Fibroblast of lung (primary cell): ENCODE results near the gene DNAJA2. TPM values are rescaled to one million over a fixed set of nuclear protein-coding genes. Genes with fewer than 3 reads are reported as not detected.

Experiments used
- DNase-seq, 2 donors: peaks; one replicate each; pipeline versions ENCODE4 v3.0.0 to v3.0.0-alpha.2; 2010; ENCODE audit warnings: low read depth in 2 of 2
- H2AFZ ChIP-seq: 2 replicates; pipeline ENCODE4 v1.5.1; 2012; ENCODE audit warnings: low read length, control low read depth, inconsistent platforms
- H3K27ac ChIP-seq: 2 replicates; pipeline ENCODE4 v1.5.1; 2011; ENCODE audit warnings: low read length, control low read depth; ENCODE audit not compliant: insufficient read depth
- H3K27me3 ChIP-seq: 2 replicates; pipeline ENCODE4 v1.5.1; 2011; ENCODE audit warnings: mild to moderate bottlenecking, low read length; ENCODE audit not compliant: control insufficient read depth, insufficient read depth
- H3K36me3 ChIP-seq: 2 replicates; pipeline ENCODE4 v1.5.1; 2011; ENCODE audit warnings: low read length; ENCODE audit not compliant: control insufficient read depth, insufficient read depth
- H3K4me1 ChIP-seq: 2 replicates; pipeline ENCODE4 v1.5.1; 2011; ENCODE audit warnings: low read length; ENCODE audit not compliant: control insufficient read depth, insufficient read depth; ENCODE audit errors: extremely low read depth
- H3K4me2 ChIP-seq: 2 replicates; pipeline ENCODE4 v1.5.1; 2011; ENCODE audit warnings: low read length, control low read depth; ENCODE audit not compliant: insufficient read depth; ENCODE audit errors: extremely low read depth
- H3K4me3 ChIP-seq, 4 experiments: fragments of 200-600 bp in 1 of 4; sonication (generic) in 1 of 4; replicated peaks in 1 of 4; 2 replicates each; pipeline ENCODE4 v1.5.1; 2011 to 2016; ENCODE audit warnings: low read length in 4 of 4, low read depth in 3 of 4, mild to moderate bottlenecking in 3 of 4, control low read depth in 2 of 4, inconsistent platforms in 1 of 4, mixed read lengths in 1 of 4; ENCODE audit not compliant: insufficient read depth in 1 of 4; ENCODE audit errors: control extremely low read depth in 1 of 4
- H3K79me2 ChIP-seq: 2 replicates; pipeline ENCODE4 v1.5.1; 2012; ENCODE audit warnings: mild to moderate bottlenecking, low read length, inconsistent platforms; ENCODE audit not compliant: control insufficient read depth, insufficient read depth
- H3K9ac ChIP-seq: 2 replicates; pipeline ENCODE4 v1.5.1; 2011; ENCODE audit warnings: mild to moderate bottlenecking, low read length, control low read depth; ENCODE audit not compliant: insufficient read depth
- H3K9me3 ChIP-seq: 2 replicates; pipeline ENCODE4 v1.5.1; 2012; ENCODE audit warnings: low read depth, low read length; ENCODE audit not compliant: control insufficient read depth, insufficient read depth
- H4K20me1 ChIP-seq: 2 replicates; pipeline ENCODE4 v1.5.1; 2011; ENCODE audit warnings: low read length; ENCODE audit not compliant: control insufficient read depth, insufficient read depth; ENCODE audit errors: extremely low read depth
- CTCF ChIP-seq, 2 donors: IDR thresholded peaks in 1 of 2; conservative IDR thresholded peaks in 1 of 2; 1 replicate in 1 of 2; 2 replicates in 1 of 2; pipeline ENCODE4 v1.5.1; 2011 to 2012; ENCODE audit warnings: low read length in 2 of 2, control low read depth in 1 of 2, inconsistent platforms in 1 of 2, low read depth in 1 of 2, mild to moderate bottlenecking in 1 of 2
- EZH2 ChIP-seq: IDR thresholded peaks from 2 replicates; pipeline ENCODE4 v1.5.1; 2012; ENCODE audit warnings: low read length, control low read depth, mild to moderate bottlenecking; ENCODE audit errors: missing control alignments
- polyA plus RNA-seq, 2 donors: library from polyadenylated mRNA; depleted of rRNA in 1 of 2; stranded (reverse) in 1 of 2; unstranded in 1 of 2; fragments of >200 nt; gene quantifications; 2 replicates each; pipeline ENCODE4 v1.2.1, GENCODE V29; 2011 to 2012; ENCODE audit warnings: missing spikeins in 1 of 2
- total RNA-seq: library from RNA; depleted of rRNA; stranded (reverse); fragments of >200 nt; gene quantifications from 2 replicates; pipeline ENCODE4 v1.2.1, GENCODE V29; 2014

The DNAJA2 gene
- total and polyA plus RNA-seq, 2 donors (not counting 1 experiment from before 2014, with no cell fraction given), result 32.5 to 78.3 TPM

DNA sequence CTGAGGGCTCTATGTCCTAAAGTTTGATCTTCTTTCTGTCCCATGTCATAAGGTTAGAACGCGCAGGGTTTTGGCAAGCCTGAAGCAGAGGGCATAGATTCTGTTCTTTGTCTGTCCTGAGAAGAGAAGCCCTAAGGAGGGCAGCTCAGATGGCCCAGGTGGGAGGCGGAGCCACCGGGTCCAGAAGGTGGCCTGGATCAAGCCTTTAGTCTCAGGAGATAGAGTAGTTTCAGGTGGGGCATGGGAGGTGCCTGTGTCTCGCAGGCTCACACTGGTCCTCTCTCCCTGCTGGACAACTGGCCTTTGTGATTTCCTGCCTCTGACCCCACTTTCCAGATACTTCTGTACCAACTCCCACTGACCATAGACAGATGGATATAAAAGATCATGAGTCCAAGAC is 44.2 kb upstream of the DNAJA2 start:
- no peak overlapping the region for H3K9ac ChIP-seq
- no peaks in the 10 kb centered on the region for H3K79me2 ChIP-seq
- no peak overlapping the region for H2AFZ ChIP-seq

DNA sequence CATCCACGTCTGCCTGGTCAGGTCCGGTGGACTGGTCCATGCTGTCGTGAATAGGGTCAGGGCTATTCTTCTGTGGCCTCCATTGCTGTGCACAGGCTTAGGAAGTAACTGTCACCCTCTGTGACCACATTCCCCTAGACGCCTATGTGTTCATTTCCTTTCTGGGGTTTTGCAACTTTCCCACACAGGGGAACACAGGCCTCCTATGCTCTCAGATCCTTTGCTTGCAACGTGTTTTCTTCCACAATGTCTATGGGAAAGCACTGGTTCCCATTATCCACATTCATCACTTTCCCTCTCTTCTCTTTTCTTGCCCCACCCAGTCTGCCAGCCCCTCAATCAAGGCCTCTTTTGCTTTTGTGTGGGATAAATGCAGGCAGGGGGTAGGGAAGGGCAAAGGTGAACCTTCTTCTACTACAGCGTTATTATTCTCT is 43.2 kb upstream of the DNAJA2 start:
- Histone ChIP-seq H3K79me2 (no peaks in the 10 kb centered on the region), H3K4me2 (no peak overlapping the region), H3K4me3 (no peak overlapping the region), H3K9me3 (no peaks in the 10 kb centered on the region), H3K9ac (no peak overlapping the region), H3K27ac (no peak overlapping the region), H3K4me1 (no peaks in the 10 kb centered on the region), H3K36me3 (no peaks in the 10 kb centered on the region), H2AFZ (no peak overlapping the region), H4K20me1 (no peaks in the 10 kb centered on the region), H3K27me3 (no peaks in the 10 kb centered on the region)
- TF ChIP-seq CTCF (conservative IDR thresholded peaks at IDR 0.05 in 1 of 2, IDR thresholded peaks at IDR 0.05 in 1 of 2; ENCODE audit: low read depth in 1 of 2, low read length in 2 of 2) (no peak), EZH2 (no peak)
- no peak for DNase-seq

More for the DNA sequence above, 44.2 kb upstream of the DNAJA2 start:
- H3K4me3 ChIP-seq, result no peak overlapping the region
- no peak for TF ChIP-seq CTCF (conservative IDR thresholded peaks at IDR 0.05 in 1 of 2, IDR thresholded peaks at IDR 0.05 in 1 of 2; ENCODE audit: low read depth in 1 of 2, low read length in 2 of 2)
- TF ChIP-seq EZH2, result no peak
- H3K4me1 ChIP-seq, result no peaks in the 10 kb centered on the region
- no peaks in the 10 kb centered on the region for H3K36me3 ChIP-seq
- no peaks in the 10 kb centered on the region for H3K9me3 ChIP-seq
- H4K20me1 ChIP-seq, result no peaks in the 10 kb centered on the region
- no peaks in the 10 kb centered on the region for H3K27me3 ChIP-seq
- no peak for DNase-seq
- H3K27ac ChIP-seq, result no peak overlapping the region
- H3K4me2 ChIP-seq, result no peak overlapping the region

DNA sequence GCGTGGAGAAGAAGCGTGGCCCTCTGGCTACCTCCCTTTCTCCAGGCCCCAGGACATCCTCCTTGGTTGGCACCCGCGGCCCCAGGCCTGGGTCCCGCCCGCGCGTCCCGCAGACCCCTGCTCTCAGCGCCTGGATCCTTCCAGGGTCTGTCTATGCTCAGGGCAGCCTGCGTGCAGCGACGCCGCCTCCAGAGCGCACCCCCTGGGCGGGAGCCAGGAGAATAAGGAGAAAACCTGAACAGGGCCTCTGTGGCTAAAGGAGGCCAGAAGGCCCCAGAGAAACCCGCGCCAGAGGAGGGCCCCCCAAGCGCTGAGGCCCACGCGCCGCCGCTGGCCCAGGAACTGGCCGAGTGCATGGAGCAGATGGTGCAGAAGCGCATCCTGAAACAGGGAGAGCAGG is 40.4 kb upstream of the DNAJA2 start:
- TF ChIP-seq EZH2 (no peak), CTCF (conservative IDR thresholded peaks at IDR 0.05 in 1 of 2, IDR thresholded peaks at IDR 0.05 in 1 of 2; ENCODE audit: low read depth in 1 of 2, low read length in 2 of 2) (no peak)
- Histone ChIP-seq H3K79me2 (no peaks in the 10 kb centered on the region), H3K27ac (no peak overlapping the region), H4K20me1 (no peaks in the 10 kb centered on the region), H3K9ac (no peak overlapping the region), H3K9me3 (no peaks in the 10 kb centered on the region), H3K4me1 (no peaks in the 10 kb centered on the region), H2AFZ (no peak overlapping the region), H3K36me3 (no peaks in the 10 kb centered on the region), H3K4me3 (no peak overlapping the region), H3K27me3 (no peaks in the 10 kb centered on the region), H3K4me2 (no peak overlapping the region)
- no peak for DNase-seq
